Measurements from ENCODE around the gene GPR37L1.

Gene GPR37L1

DNA sequence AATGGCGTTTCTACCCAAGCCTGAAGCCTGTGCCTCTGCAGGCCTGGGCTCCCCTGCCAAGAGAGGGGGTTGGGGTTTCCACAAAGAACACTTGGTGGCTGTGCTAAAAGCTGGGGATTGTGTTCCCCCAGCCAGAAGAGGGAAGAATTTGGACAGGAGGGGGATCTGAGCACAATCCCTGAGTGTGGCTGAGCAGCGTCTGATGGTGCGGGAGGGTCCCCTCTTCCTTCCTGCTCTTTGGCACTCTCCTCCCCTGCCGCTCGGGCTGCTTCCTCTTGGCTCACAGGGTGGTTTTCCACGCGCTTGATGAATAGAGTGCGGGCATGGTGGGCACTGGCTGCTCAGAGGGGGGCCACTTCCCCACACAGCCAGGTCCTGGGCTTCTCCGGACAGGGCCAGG, 3.7 kb downstream of the GPR37L1 start:
- no peaks in the 10 kb centered on the region for H3K9me3 ChIP-seq (ENCODE audit: control insufficient read depth, insufficient read depth, low read depth, low read length)
- CTCF ChIA-PET = interaction anchor here (0.9 to 9.2 kb wide), 4 partner anchors 9 to 230 kb away, joined by 3 to 53 read pairs (median 4); partner anchors contain the start of gene ELF3
- H3K4me1 ChIP-seq (ENCODE audit: control insufficient read depth, insufficient read depth, low read length) = no peaks in the 10 kb centered on the region
- POLR2A ChIA-PET = no interaction called here
- TF ChIP-seq HOXD13 (CRISPR knock-in tag; IDR thresholded peaks at IDR 0.05; ENCODE audit: borderline replicate concordance) = no peak
- TF ChIP-seq, protein P1, sequence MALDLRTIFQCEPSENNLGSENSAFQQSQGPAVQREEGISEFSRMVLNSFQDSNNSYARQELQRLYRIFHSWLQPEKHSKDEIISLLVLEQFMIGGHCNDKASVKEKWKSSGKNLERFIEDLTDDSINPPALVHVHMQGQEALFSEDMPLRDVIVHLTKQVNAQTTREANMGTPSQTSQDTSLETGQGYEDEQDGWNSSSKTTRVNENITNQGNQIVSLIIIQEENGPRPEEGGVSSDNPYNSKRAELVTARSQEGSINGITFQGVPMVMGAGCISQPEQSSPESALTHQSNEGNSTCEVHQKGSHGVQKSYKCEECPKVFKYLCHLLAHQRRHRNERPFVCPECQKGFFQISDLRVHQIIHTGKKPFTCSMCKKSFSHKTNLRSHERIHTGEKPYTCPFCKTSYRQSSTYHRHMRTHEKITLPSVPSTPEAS (tag by site-specific recombination; IDR thresholded peaks at IDR 0.05) = peak; percentile 50; the same call in 1 of the 2 replicates
- no peaks in the 10 kb centered on the region for H3K36me3 ChIP-seq (ENCODE audit: control insufficient read depth in 2 of 2, insufficient read depth in 1 of 2, low read length in 2 of 2)
- no peak overlapping the region for H3K27ac ChIP-seq (ENCODE audit: extremely low read depth, low read depth, low read length)
- H3K4me3 ChIP-seq (ENCODE audit: low read depth, low read length) = no peak overlapping the region

DNA sequence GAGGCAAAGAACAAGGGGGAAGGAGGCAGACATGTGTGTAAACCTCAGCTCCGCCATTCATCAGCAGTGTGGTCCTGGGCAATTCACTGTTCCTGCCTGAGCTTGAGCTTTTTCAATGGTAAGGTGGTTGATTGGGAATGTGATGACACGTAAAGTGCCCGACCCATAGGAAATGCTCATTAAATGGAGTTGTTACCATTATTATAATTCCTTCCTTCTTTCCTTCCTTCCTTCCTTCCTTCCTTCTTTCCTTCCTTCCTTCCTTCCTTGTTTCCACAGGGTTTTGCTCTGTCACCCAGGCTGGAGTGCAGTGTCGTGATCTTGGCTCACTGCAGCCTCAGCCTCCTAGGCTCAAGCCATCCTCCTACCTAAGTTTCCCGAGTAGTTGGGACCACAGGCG, 4.3 kb downstream of the GPR37L1 start:
- peaks cover 0 to 2% of the 10 kb centered on the region in 2 experiments; a peak in 1 of 3 replicates for H3K36me3 ChIP-seq (ENCODE audit: control insufficient read depth in 2 of 2, insufficient read depth in 1 of 2, low read length in 2 of 2)
- POLR2A ChIA-PET = no interaction called here
- CTCF ChIA-PET = interaction anchor here (1.1 kb wide), 1 partner anchor 10 kb away, joined by 4 read pairs; no protein-coding TSS in a partner anchor

GRCh38 chr1:202127836-202128622, 5.3 kb downstream of the GPR37L1 start:
- CTCF ChIA-PET = interaction anchor here (0.5 to 1.1 kb wide), 2 partner anchors 9 to 130 kb away, joined by 3 to 4 read pairs; no protein-coding TSS in a partner anchor
- no peaks in the 10 kb centered on the region for H3K9me3 ChIP-seq (ENCODE audit: control insufficient read depth, insufficient read depth, low read depth, low read length)
- POLR2A ChIA-PET = no interaction called here
- H3K27ac ChIP-seq (ENCODE audit: extremely low read depth, low read depth, low read length) = no peak overlapping the region
- H3K4me1 ChIP-seq (ENCODE audit: control insufficient read depth, insufficient read depth, low read length) = no peaks in the 10 kb centered on the region
- H3K36me3 ChIP-seq (ENCODE audit: control insufficient read depth in 2 of 2, insufficient read depth in 1 of 2, low read length in 2 of 2) = peaks cover 0 to 12% of the 10 kb centered on the region in 2 experiments; a peak in 1 of 3 replicates
- no peak overlapping the region for H3K4me3 ChIP-seq (ENCODE audit: low read depth, low read length)
- TF ChIP-seq ZNF558 (tag by site-specific recombination; IDR thresholded peaks at IDR 0.05) (no peak), ZBTB10 (tag by site-specific recombination; IDR thresholded peaks at IDR 0.05) (no peak), ZNF692 (tag by site-specific recombination; IDR thresholded peaks at IDR 0.05) (no peak), ZNF391 (tag by site-specific recombination; IDR thresholded peaks at IDR 0.05; ENCODE audit: borderline replicate concordance, low read depth) (no peak), PRDM1 (tag by site-specific recombination; IDR thresholded peaks at IDR 0.05) (no peak), ZNF843 (tag by site-specific recombination; IDR thresholded peaks at IDR 0.05) (no peak), ZNF664 (tag by site-specific recombination; IDR thresholded peaks at IDR 0.05) (no peak), ZNF114 (tag by site-specific recombination; IDR thresholded peaks at IDR 0.05) (no peak), ZNF510 (tag by site-specific recombination; IDR thresholded peaks at IDR 0.05; ENCODE audit: insufficient replicate concordance) (no peak), ZNF48 (tag by site-specific recombination; IDR thresholded peaks at IDR 0.05) (no peak)
- TF ChIP-seq, protein P2, sequence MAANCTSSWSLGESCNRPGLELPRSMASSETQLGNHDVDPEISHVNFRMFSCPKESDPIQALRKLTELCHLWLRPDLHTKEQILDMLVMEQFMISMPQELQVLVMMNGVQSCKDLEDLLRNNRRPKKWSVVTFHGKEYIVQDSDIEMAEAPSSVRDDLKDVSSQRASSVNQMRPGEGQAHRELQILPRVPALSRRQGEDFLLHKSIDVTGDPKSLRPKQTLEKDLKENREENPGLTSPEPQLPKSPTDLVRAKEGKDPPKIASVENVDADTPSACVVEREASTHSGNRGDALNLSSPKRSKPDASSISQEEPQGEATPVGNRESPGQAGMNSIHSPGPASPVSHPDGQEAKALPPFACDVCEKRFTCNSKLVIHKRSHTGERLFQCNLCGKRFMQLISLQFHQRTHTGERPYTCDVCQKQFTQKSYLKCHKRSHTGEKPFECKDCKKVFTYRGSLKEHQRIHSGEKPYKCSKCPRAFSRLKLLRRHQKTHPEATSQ (tag by site-specific recombination; IDR thresholded peaks at IDR 0.05) = no peak

More for the DNA sequence above, 4.3 kb downstream of the GPR37L1 start:
- H3K4me3 ChIP-seq (ENCODE audit: low read depth, low read length) = no peak overlapping the region
- H3K9me3 ChIP-seq (ENCODE audit: control insufficient read depth, insufficient read depth, low read depth, low read length) = no peaks in the 10 kb centered on the region
- H3K4me1 ChIP-seq (ENCODE audit: control insufficient read depth, insufficient read depth, low read length) = no peaks in the 10 kb centered on the region
- no peak overlapping the region for H3K27ac ChIP-seq (ENCODE audit: extremely low read depth, low read depth, low read length)
- TF ChIP-seq ZNF677 (tag by site-specific recombination; IDR thresholded peaks at IDR 0.05) = no peak
- TF ChIP-seq ZNF529 (tag by site-specific recombination; IDR thresholded peaks at IDR 0.05; ENCODE audit: insufficient replicate concordance) = no peak
- TF ChIP-seq, protein P3, sequence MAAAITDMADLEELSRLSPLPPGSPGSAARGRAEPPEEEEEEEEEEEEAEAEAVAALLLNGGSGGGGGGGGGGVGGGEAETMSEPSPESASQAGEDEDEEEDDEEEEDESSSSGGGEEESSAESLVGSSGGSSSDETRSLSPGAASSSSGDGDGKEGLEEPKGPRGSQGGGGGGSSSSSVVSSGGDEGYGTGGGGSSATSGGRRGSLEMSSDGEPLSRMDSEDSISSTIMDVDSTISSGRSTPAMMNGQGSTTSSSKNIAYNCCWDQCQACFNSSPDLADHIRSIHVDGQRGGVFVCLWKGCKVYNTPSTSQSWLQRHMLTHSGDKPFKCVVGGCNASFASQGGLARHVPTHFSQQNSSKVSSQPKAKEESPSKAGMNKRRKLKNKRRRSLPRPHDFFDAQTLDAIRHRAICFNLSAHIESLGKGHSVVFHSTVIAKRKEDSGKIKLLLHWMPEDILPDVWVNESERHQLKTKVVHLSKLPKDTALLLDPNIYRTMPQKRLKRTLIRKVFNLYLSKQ (tag by site-specific recombination; IDR thresholded peaks at IDR 0.05; ENCODE audit: borderline replicate concordance) = no peak
- peak; percentile 91 for TF ChIP-seq ZNF366 (tag by site-specific recombination; conservative IDR thresholded peaks at IDR 0.05)
- TF ChIP-seq BCL11A (tag by site-specific recombination; IDR thresholded peaks at IDR 0.05; ENCODE audit: low read depth) = no peak
- TF ChIP-seq ZNF600 (tag by site-specific recombination; IDR thresholded peaks at IDR 0.05) = peak; percentile 56
- no peak for TF ChIP-seq ZNF837 (tag by site-specific recombination; IDR thresholded peaks at IDR 0.05)
- no peak for TF ChIP-seq RBAK (tag by site-specific recombination; IDR thresholded peaks at IDR 0.05)
- TF ChIP-seq ZNF311 (tag by site-specific recombination; IDR thresholded peaks at IDR 0.05; ENCODE audit: borderline replicate concordance) = no peak
- no peak for TF ChIP-seq ZNF561 (tag by site-specific recombination; IDR thresholded peaks at IDR 0.05; ENCODE audit: borderline replicate concordance)
